A673 (cell line): ENCODE results near the gene MS4A4E.

Experiments
- CTCF ChIP-seq: fragments of 300-800, 200-600 bp; sonication (generic); conservative IDR thresholded peaks from 2 replicates; pipeline ENCODE4 v1.5.1; 2017; ENCODE audit warnings: low read depth, mild to moderate bottlenecking, antibody characterized with exemption, low read length, moderate library complexity, mixed read lengths
- EZH2 ChIP-seq: fragments of 200-600 bp; sonication (generic); IDR thresholded peaks from 2 replicates; pipeline ENCODE4 v1.6.1; 2017; ENCODE audit warnings: borderline replicate concordance, low read depth, mild to moderate bottlenecking, mixed read lengths, antibody characterized with exemption, low read length; ENCODE audit not compliant: poor library complexity, severe bottlenecking

- TF ChIP-seq CTCF (no peak), EZH2 (no peak)
Measured at GRCh38 chr11:60235321-60235720, 7.6 kb downstream of the MS4A4E start.
